ENCODE data around the gene DGAT2. TPM values are rescaled to one million over a fixed set of nuclear protein-coding genes. Genes with fewer than 3 reads are reported as not detected.

DGAT2 gene
- total RNA-seq, 2 experiments from 2014 or later, result 0.19 to 0.25 TPM

DNA sequence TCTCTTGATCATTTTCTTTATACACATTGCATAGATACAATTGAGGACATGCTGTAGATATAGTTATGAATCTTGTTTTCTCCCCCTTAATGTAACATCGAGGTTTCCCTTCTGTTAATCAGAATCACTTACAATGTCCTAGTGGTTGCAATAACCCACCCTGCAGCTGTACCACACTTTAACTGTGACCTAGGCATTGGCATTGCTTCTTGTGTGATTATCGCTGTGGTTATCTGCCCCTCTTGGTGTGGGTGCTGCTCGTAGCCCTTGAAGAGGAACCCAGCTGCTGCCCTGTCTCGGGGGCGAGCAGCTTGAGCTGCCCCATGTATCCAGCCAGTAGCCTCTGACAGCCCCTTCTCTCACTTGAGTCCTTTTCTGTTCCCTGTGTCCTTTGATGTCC, 1.5 kb downstream of the DGAT2 start:
- Histone ChIP-seq H3K4me1 (ENCODE audit: insufficient read depth, low read length) (peaks cover 34% of the 10 kb centered on the region), H3K27ac (ENCODE audit: low read depth in 1 of 2, low read length in 2 of 2) (no peak overlapping the region), H3K4me3 (ENCODE audit: low read length) (no peak overlapping the region), H3K9me3 (ENCODE audit: control insufficient read depth in 1 of 2, insufficient read depth in 1 of 2, low read length in 2 of 2) (no peaks in the 10 kb centered on the region), H3K36me3 (ENCODE audit: insufficient read depth, low read length) (no peaks in the 10 kb centered on the region), H3K27me3 (ENCODE audit: control insufficient read depth in 1 of 2, insufficient read depth in 2 of 2, low read length in 2 of 2) (peaks cover 13 to 15% of the 10 kb centered on the region in 2 experiments)
- Mint-ChIP-seq H3K36me3 (ENCODE audit: low read depth) (no peaks in the 10 kb centered on the region), H3K27ac (no peak overlapping the region), H3K27me3 (peaks cover 33% of the 10 kb centered on the region), H3K9me3 (no peaks in the 10 kb centered on the region), H3K4me1 (ENCODE audit: low read depth) (peaks cover 20% of the 10 kb centered on the region), H3K4me3 (peak overlapping the region; percentile 76)
- ATAC-seq (ENCODE audit: poor library complexity), result no peak
- CTCF ChIA-PET, result interaction anchor here (0.6 kb wide), 1 partner anchor 783 kb away, joined by 3 read pairs; no protein-coding TSS in a partner anchor
- POLR2A ChIA-PET, result no interaction called here
- DNase-seq, result no peak
- TF ChIP-seq, protein P1, sequence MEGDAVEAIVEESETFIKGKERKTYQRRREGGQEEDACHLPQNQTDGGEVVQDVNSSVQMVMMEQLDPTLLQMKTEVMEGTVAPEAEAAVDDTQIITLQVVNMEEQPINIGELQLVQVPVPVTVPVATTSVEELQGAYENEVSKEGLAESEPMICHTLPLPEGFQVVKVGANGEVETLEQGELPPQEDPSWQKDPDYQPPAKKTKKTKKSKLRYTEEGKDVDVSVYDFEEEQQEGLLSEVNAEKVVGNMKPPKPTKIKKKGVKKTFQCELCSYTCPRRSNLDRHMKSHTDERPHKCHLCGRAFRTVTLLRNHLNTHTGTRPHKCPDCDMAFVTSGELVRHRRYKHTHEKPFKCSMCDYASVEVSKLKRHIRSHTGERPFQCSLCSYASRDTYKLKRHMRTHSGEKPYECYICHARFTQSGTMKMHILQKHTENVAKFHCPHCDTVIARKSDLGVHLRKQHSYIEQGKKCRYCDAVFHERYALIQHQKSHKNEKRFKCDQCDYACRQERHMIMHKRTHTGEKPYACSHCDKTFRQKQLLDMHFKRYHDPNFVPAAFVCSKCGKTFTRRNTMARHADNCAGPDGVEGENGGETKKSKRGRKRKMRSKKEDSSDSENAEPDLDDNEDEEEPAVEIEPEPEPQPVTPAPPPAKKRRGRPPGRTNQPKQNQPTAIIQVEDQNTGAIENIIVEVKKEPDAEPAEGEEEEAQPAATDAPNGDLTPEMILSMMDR (IDR thresholded peaks at IDR 0.05), result no peak
- intact Hi-C loops (cut with DNase I, micrococcal nuclease), result no loop called here

DNA sequence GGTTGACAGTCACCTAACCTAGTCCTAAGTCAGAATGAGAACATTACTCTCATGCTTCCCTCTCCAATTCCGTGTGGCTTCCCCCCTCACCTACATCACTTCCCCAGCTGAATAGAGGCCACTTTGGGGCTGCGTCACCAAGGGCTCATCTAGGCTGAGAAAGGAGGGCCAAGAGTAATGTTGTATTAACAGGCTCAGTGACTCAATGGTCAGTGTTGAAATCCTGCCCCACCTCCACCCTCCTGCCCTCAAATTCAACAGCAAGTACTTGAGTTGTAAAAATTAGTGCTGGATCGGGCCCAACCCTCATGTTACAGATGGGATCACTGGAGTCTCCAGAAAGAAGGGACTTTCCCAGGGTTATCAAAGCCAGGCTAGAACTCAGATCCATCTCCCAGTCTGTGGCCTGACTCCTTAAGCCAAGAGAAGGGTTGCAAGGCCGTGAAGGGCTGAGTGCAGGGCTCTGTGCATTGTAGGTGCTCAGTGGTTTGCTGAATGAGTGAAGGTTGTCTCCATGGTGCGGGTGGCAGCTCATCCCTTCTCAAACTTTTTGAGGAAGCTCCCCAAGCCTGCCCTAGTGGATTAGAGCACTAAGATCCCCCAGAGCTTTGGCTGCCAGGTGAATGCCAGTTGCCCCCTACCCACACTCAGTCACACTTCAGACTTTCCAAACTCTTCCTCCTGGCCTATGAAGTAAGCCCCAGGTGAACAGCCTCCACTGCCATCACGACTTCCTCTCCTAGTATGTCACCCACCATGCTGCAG, 3.2 kb downstream of the DGAT2 start:
- peaks cover 20% of the 10 kb centered on the region for H3K4me1 Mint-ChIP-seq (ENCODE audit: low read depth)
- Histone ChIP-seq H3K36me3 (ENCODE audit: insufficient read depth, low read length) (no peaks in the 10 kb centered on the region), H3K27ac (ENCODE audit: low read depth in 1 of 2, low read length in 2 of 2) (no peak overlapping the region), H3K27me3 (ENCODE audit: control insufficient read depth in 1 of 2, insufficient read depth in 2 of 2, low read length in 2 of 2) (peaks cover 13 to 15% of the 10 kb centered on the region in 2 experiments), H3K4me1 (ENCODE audit: insufficient read depth, low read length) (peaks cover 34% of the 10 kb centered on the region), H3K4me3 (ENCODE audit: low read length) (no peak overlapping the region), H3K9me3 (ENCODE audit: control insufficient read depth in 1 of 2, insufficient read depth in 1 of 2, low read length in 2 of 2) (no peaks in the 10 kb centered on the region)
- peak in 2 of 14 experiments; percentile 64 to 73 for DNase-seq
- peaks cover 30% of the 10 kb centered on the region for H3K27me3 Mint-ChIP-seq
- POLR2A ChIA-PET, result no interaction called here
- no peak overlapping the region for H3K27ac Mint-ChIP-seq
- no peak for ATAC-seq (ENCODE audit: poor library complexity)
- H3K36me3 Mint-ChIP-seq (ENCODE audit: low read depth), result no peaks in the 10 kb centered on the region
- H3K4me3 Mint-ChIP-seq, result no peak overlapping the region
- TF ChIP-seq, protein P1 (IDR thresholded peaks at IDR 0.05), result no peak
- intact Hi-C loops (cut with DNase I, micrococcal nuclease), result no loop called here
- CTCF ChIA-PET, result no interaction called here
- H3K9me3 Mint-ChIP-seq, result no peaks in the 10 kb centered on the region

GRCh38 chr11:75773595-75774353, 5.2 kb downstream of the DGAT2 start:
- Mint-ChIP-seq H3K9me3 (no peaks in the 10 kb centered on the region), H3K27me3 (peaks cover 15% of the 10 kb centered on the region), H3K36me3 (ENCODE audit: low read depth) (no peaks in the 10 kb centered on the region), H3K4me1 (ENCODE audit: low read depth) (peaks cover 7% of the 10 kb centered on the region), H3K4me3 (no peak overlapping the region), H3K27ac (no peak overlapping the region)
- TF ChIP-seq, protein P1 (IDR thresholded peaks at IDR 0.05), result no peak
- ChIA-PET POLR2A (no interaction called here), CTCF (no interaction called here)
- Histone ChIP-seq H3K9me3 (ENCODE audit: control insufficient read depth in 1 of 2, insufficient read depth in 1 of 2, low read length in 2 of 2) (no peaks in the 10 kb centered on the region), H3K36me3 (ENCODE audit: insufficient read depth, low read length) (no peaks in the 10 kb centered on the region), H3K4me1 (ENCODE audit: insufficient read depth, low read length) (peaks cover 27% of the 10 kb centered on the region), H3K4me3 (ENCODE audit: low read length) (no peak overlapping the region), H3K27me3 (ENCODE audit: control insufficient read depth in 1 of 2, insufficient read depth in 2 of 2, low read length in 2 of 2) (peaks cover 9 to 13% of the 10 kb centered on the region in 2 experiments), H3K27ac (ENCODE audit: low read depth in 1 of 2, low read length in 2 of 2) (no peak overlapping the region)
- intact Hi-C loops (cut with DNase I, micrococcal nuclease), result no loop called here
- DNase-seq, result peak in 3 of 14 experiments; percentile 16 to 65 (median 60)
- no peak for ATAC-seq (ENCODE audit: poor library complexity)
